Fibroblast of skin of back (primary cell): Measurements from ENCODE around the gene CCNJL.

Source experiments
- DNase-seq: peaks from one replicate; pipeline ENCODE4 v3.0.0-alpha.2; 2013

Gene CCNJL

GRCh38 chr5:160333721-160334120 lies 21.4 kb upstream of the CCNJL start:
- DNase-seq: no peak

GRCh38 chr5:160330212-160330611 lies 17.8 kb upstream of the CCNJL start:
- no peak for DNase-seq

GRCh38 chr5:160327818-160328217 lies 15.5 kb upstream of the CCNJL start:
- no peak for DNase-seq

- no peak for DNase-seq
Measured at GRCh38 chr5:160326981-160327380, 14.6 kb upstream of the CCNJL start.

GRCh38 chr5:160325716-160326115 lies 13.4 kb upstream of the CCNJL start:
- DNase-seq: no peak

- DNase-seq: no peak
Measured at GRCh38 chr5:160324886-160325285, 12.5 kb upstream of the CCNJL start.

- DNase-seq: no peak
Measured at GRCh38 chr5:160318409-160318808, 6.0 kb upstream of the CCNJL start.

- DNase-seq: no peak
Measured at GRCh38 chr5:160317434-160317833, 5.1 kb upstream of the CCNJL start.

- no peak for DNase-seq
Measured at GRCh38 chr5:160315968-160316367, 3.6 kb upstream of the CCNJL start.

- DNase-seq: no peak
Measured at GRCh38 chr5:160312960-160313727, 780 bp upstream of the CCNJL start.

- DNase-seq: peak; percentile 21
Measured at GRCh38 chr5:160311491-160312133, 752 bp downstream of the CCNJL start.

- DNase-seq: no peak
Measured at GRCh38 chr5:160310552-160311295, 1.6 kb downstream of the CCNJL start.

- DNase-seq: no peak
Measured at GRCh38 chr5:160310140-160310539, 2.2 kb downstream of the CCNJL start.

GRCh38 chr5:160306696-160307095 lies 5.7 kb downstream of the CCNJL start:
- DNase-seq: no peak

GRCh38 chr5:160305319-160305718 lies 7.0 kb downstream of the CCNJL start:
- no peak for DNase-seq

- DNase-seq: no peak
Measured at GRCh38 chr5:160303690-160304089, 8.7 kb downstream of the CCNJL start.

- DNase-seq: no peak
Measured at GRCh38 chr5:160298189-160298588, 14.2 kb downstream of the CCNJL start.

GRCh38 chr5:160297776-160298175 lies 14.6 kb downstream of the CCNJL start:
- no peak for DNase-seq

GRCh38 chr5:160297004-160297403 lies 15.4 kb downstream of the CCNJL start:
- DNase-seq: no peak

GRCh38 chr5:160296496-160296895 lies 15.9 kb downstream of the CCNJL start:
- DNase-seq: no peak

GRCh38 chr5:160293901-160294561 lies 18.3 kb downstream of the CCNJL start:
- no peak for DNase-seq

- no peak for DNase-seq
Measured at GRCh38 chr5:160293386-160293785, 19.0 kb downstream of the CCNJL start.

GRCh38 chr5:160291467-160291866 lies 20.9 kb downstream of the CCNJL start:
- DNase-seq: no peak
